Measurements from ENCODE around the gene PORCN. TPM values are rescaled to one million over a fixed set of nuclear protein-coding genes. Genes with fewer than 3 reads are reported as not detected.
"Not testable (repeated sequence)": the region's sequence is repeated elsewhere in the genome, so short reads cannot be mapped to it uniquely, and the experiment has no call there.

The PORCN gene
- total RNA-seq, 4 donors from 2014 or later: 11.4 to 18.7 (median 12.3) TPM

DNA sequence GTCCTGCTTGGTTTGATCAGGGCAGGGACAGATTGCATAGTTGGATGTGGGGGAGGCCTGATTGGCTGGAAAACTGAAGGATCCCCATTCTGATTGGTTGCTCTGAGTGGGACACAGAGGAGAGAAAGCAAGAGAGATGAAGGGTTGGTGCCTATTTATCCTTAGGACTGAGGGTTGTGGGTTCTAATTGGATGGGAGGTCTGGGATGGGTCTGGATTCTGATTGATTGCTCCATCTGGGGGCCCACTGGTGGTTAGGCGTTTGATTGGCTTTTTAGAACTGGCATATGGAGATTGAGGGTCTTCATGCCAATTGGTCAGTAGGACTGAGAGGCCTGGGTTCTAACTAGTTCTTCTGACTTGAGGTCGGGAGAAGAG, 12.2 kb downstream of the PORCN start:
- ATAC-seq: no peak
- intact Hi-C loops (cut with DNase I; ENCODE audit: low total_unique reads): loop anchor here (5.0 kb wide), 1 partner anchor 44 kb away; the partner anchor contains the start of gene FTSJ1

DNA sequence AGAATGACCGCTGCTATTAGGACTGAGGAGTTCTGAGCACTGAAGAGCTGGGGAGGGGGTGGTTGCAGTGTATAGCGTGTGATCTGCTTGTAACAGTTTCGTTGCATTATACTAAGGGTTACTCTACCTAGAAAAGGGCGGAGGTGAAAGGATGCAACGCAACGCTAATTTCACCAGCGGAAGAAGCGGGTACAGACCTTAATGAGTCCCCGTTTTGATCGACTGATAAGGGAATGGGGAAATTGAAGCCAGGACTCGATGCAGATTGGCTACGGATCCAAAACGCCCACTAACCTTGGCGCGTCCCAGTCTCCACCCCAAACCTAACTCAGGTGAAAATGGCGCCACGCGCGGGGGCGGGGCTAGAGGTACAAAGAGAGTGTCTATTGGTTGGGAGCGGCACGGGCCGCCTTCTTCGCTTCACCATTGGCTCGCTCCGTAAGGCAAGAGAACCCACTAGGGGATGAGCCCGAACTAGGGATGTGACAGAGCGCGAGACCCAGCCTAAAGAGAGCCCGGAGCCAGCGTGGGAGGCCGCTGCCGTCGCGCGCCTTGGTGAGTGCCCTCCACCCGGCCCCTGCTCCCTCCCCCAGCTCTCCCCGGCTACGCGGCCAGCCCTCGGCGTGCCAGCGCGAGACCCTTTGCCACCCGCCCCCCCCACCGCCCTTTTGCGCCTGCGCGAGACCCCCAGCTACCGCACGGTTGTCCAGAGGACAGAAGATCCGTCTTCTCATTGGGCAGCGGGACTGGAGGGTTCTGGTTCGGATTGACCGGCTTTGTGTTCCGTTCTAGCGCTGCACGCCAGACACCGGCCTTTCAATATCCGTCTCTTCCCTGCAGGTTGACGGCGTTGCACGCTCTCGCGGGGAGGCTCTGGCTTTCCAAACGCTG, 12.8 kb downstream of the PORCN start, which contains the start of gene EBP:
Gene EBP, plus strand, starts transcription at position 456 of the 891 bp plus-strand sequence. CDS start 1,964 bp downstream, outside the sequence.
- Histone ChIP-seq H3K4me3 (peak within 1 kb of the TSS; percentile 59 to 66 (median 62)), H3K36me3 (no peaks in the 10 kb centered on the region), H3K27me3 (no peaks in the 10 kb centered on the region), H3K9me3 (no peaks in the 10 kb centered on the region), H3K27ac (peak within 1 kb of the TSS; percentile 58 to 77 (median 64)), H3K4me1 (peaks cover 0 to 4% of the 10 kb centered on the region in 2 donors)
- ATAC-seq (peak; percentile 99 to 100), DNase-seq (peak; percentile 59 to 77)
- in situ Hi-C loops (cut with MboI; ENCODE audit: low sequenced_read_pairs in 4 of 4): no loop called here
- intact Hi-C loops (cut with DNase I; ENCODE audit: low total_unique reads): loop anchor here (5.0 kb wide), 1 partner anchor 44 kb away; the partner anchor contains the start of gene FTSJ1
- TF ChIP-seq POLR2A (IDR thresholded peaks at IDR 0.05): peak; percentile 22 to 43
- TF ChIP-seq, protein P1, sequence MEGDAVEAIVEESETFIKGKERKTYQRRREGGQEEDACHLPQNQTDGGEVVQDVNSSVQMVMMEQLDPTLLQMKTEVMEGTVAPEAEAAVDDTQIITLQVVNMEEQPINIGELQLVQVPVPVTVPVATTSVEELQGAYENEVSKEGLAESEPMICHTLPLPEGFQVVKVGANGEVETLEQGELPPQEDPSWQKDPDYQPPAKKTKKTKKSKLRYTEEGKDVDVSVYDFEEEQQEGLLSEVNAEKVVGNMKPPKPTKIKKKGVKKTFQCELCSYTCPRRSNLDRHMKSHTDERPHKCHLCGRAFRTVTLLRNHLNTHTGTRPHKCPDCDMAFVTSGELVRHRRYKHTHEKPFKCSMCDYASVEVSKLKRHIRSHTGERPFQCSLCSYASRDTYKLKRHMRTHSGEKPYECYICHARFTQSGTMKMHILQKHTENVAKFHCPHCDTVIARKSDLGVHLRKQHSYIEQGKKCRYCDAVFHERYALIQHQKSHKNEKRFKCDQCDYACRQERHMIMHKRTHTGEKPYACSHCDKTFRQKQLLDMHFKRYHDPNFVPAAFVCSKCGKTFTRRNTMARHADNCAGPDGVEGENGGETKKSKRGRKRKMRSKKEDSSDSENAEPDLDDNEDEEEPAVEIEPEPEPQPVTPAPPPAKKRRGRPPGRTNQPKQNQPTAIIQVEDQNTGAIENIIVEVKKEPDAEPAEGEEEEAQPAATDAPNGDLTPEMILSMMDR (IDR thresholded peaks at IDR 0.05 in 4 of 5, conservative IDR thresholded peaks at IDR 0.05 in 1 of 5): no peak

More for the DNA sequence above, 12.2 kb downstream of the PORCN start:
- H3K36me3 ChIP-seq: no peaks in the 10 kb centered on the region
- no peaks in the 10 kb centered on the region for H3K27me3 ChIP-seq
- H3K4me1 ChIP-seq: peaks cover 0 to 4% of the 10 kb centered on the region in 2 donors
- DNase-seq: no peak
- in situ Hi-C loops (cut with MboI; ENCODE audit: low sequenced_read_pairs in 4 of 4): no loop called here
- H3K4me3 ChIP-seq: peak overlapping the region in 3 of 4 donors; percentile 62 to 66 (median 62)
- no peak overlapping the region for H3K27ac ChIP-seq
- no peak for TF ChIP-seq POLR2A (IDR thresholded peaks at IDR 0.05)
- TF ChIP-seq, protein P1 (IDR thresholded peaks at IDR 0.05 in 4 of 5, conservative IDR thresholded peaks at IDR 0.05 in 1 of 5): no peak
- no peaks in the 10 kb centered on the region for H3K9me3 ChIP-seq

DNA sequence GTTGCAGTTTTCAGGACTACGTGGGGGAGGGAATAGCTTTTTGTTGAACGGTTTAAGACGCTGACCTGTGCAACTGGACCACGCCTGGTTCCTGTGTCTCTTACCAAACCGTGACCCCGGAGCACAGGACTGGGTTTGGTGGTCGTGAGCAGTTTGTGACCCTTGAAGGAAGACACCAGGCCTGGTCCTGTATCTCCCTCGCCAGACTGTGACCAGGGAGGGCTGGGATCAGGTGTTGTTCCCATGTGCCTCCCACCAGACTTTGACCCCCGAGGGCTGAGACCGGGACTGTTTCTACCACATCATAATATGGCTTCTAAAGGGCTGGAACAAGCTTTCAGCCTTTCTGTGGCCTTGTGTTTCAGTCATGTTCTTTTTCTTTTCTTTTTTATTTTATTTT, 13.5 kb downstream of the PORCN start:
- peak overlapping the region; percentile 58 to 77 (median 64) for H3K27ac ChIP-seq
- TF ChIP-seq, protein P1 (IDR thresholded peaks at IDR 0.05 in 4 of 5, conservative IDR thresholded peaks at IDR 0.05 in 1 of 5): no peak
- TF ChIP-seq POLR2A (IDR thresholded peaks at IDR 0.05): no peak
- peak overlapping the region; percentile 59 to 66 (median 62) for H3K4me3 ChIP-seq
- in situ Hi-C loops (cut with MboI; ENCODE audit: low sequenced_read_pairs in 4 of 4) (no loop called here), intact Hi-C loops (cut with DNase I; ENCODE audit: low total_unique reads) (loop anchor here (5.0 kb wide), 1 partner anchor 45 kb away; the partner anchor contains the start of gene FTSJ1)
- H3K4me1 ChIP-seq: peaks cover 0 to 4% of the 10 kb centered on the region in 2 donors
- DNase-seq (no peak), ATAC-seq (no peak)
- H3K36me3 ChIP-seq: no peaks in the 10 kb centered on the region
- no peaks in the 10 kb centered on the region for H3K9me3 ChIP-seq
- no peaks in the 10 kb centered on the region for H3K27me3 ChIP-seq

DNA sequence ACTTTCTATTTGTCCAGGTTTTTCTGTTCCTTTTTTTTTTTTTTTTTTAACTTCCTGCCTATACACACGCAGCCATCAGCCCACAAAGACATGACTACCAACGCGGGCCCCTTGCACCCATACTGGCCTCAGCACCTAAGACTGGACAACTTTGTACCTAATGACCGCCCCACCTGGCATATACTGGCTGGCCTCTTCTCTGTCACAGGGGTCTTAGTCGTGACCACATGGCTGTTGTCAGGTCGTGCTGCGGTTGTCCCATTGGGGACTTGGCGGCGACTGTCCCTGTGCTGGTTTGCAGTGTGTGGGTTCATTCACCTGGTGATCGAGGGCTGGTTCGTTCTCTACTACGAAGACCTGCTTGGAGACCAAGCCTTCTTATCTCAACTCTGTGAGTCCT, 14.9 kb downstream of the PORCN start:
- Histone ChIP-seq H3K36me3 (no peaks in the 10 kb centered on the region), H3K4me3 (no peak overlapping the region), H3K27ac (no peak overlapping the region), H3K27me3 (no peaks in the 10 kb centered on the region), H3K4me1 (peaks cover 0 to 4% of the 10 kb centered on the region in 2 donors), H3K9me3 (no peaks in the 10 kb centered on the region)
- in situ Hi-C loops (cut with MboI; ENCODE audit: low sequenced_read_pairs in 4 of 4): no loop called here
- intact Hi-C loops (cut with DNase I; ENCODE audit: low total_unique reads): loop anchor here (5.0 kb wide), 1 partner anchor 46 kb away; the partner anchor contains the start of gene FTSJ1
- no peak for DNase-seq
- ATAC-seq: no peak
- TF ChIP-seq, protein P1 (IDR thresholded peaks at IDR 0.05 in 4 of 5, conservative IDR thresholded peaks at IDR 0.05 in 1 of 5): no peak
- no peak for TF ChIP-seq POLR2A (IDR thresholded peaks at IDR 0.05)

DNA sequence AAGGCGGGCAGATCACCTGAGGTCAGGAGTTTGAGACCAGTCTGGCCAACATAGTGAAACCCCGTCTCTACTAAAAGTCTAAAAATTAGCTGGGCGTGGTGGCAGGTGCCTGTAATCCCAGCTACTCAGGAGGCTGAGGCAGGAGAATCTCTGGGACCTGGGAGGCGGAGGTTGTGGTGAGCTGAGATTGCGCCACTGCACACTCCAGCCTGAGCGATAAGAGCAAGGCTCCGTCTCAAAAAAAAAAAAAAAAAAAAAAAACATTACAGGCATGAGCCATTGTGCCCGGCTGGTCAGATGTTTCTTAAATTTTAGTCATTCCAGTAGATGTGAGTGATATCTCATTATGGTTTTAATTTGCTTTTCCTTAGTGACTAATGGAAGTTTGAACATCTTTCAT, 17.1 kb downstream of the PORCN start:
- intact Hi-C loops (cut with DNase I; ENCODE audit: low total_unique reads); H3K4me3 ChIP-seq; DNase-seq; in situ Hi-C loops (cut with MboI; ENCODE audit: low sequenced_read_pairs in 4 of 4); ATAC-seq; H3K27ac ChIP-seq; H3K27me3 ChIP-seq; H3K9me3 ChIP-seq; H3K36me3 ChIP-seq; H3K4me1 ChIP-seq: not testable (repeated sequence)

All from gastrocnemius medialis (tissue), 4 donors.